HEK293 (cell line): ENCODE measurements around the gene IGF2BP2.
"Not testable (repeated sequence)": the region's sequence is repeated elsewhere in the genome, so short reads cannot be mapped to it uniquely, and the experiment has no call there.

Experiments used
- CTCF ChIA-PET: fragments of 350-600 bp; formaldehyde crosslinking; extraction: SDS; loops from one replicate; lab custom pipeline; 2021; ENCODE audit warnings: antibody characterized with exemption; lab: Yijun Ruan, JAX
- POLR2A ChIA-PET: fragments of 300-600 bp; formaldehyde crosslinking; extraction: SDS; loops from one replicate; lab custom pipeline; 2020; ENCODE audit warnings: antibody characterized with exemption, inconsistent platforms; lab: Yijun Ruan, JAX
- H3K27ac ChIP-seq: fragments of 200-500 bp; sonication (Bioruptor generic); 2 replicates; pipeline ENCODE4 v1.5.1; 2014; ENCODE audit warnings: low read depth, low read length, control low read depth, inconsistent platforms; ENCODE audit errors: extremely low read depth
- H3K36me3 ChIP-seq, 2 experiments: fragments of 200-500 bp in 1 of 2; sonication (Bioruptor generic) in 1 of 2; 1 replicate in 1 of 2; 2 replicates in 1 of 2; pipeline ENCODE4 v1.5.1; 2014 to 2017; ENCODE audit warnings: inconsistent platforms in 2 of 2, low read length in 2 of 2; ENCODE audit not compliant: control insufficient read depth in 2 of 2, insufficient read depth in 1 of 2
- H3K4me1 ChIP-seq: fragments of 200-500 bp; sonication (Bioruptor generic); 2 replicates; pipeline ENCODE4 v1.5.1; 2014; ENCODE audit warnings: mild to moderate bottlenecking, low read length, inconsistent platforms; ENCODE audit not compliant: control insufficient read depth, insufficient read depth
- H3K4me3 ChIP-seq: 2 replicates; pipeline ENCODE4 v1.5.1; 2011; ENCODE audit warnings: low read depth, mild to moderate bottlenecking, control low read depth, low read length, moderate library complexity
- H3K9me3 ChIP-seq: fragments of 200-500 bp; sonication (Bioruptor generic); 2 replicates; pipeline ENCODE4 v1.5.1; 2014; ENCODE audit warnings: low read depth, low read length, inconsistent platforms; ENCODE audit not compliant: control insufficient read depth, insufficient read depth
- FEZF1 ChIP-seq: fragments of 450-650 bp; formaldehyde crosslinking; IDR thresholded peaks from 2 replicates; pipeline ENCODE4 v1.5.1; 2016; ENCODE audit warnings: missing biosample characterization, missing genetic modification characterization
- GFI1B ChIP-seq: fragments of 450-650 bp; formaldehyde crosslinking; IDR thresholded peaks from 2 replicates; pipeline ENCODE4 v1.5.1; 2016; ENCODE audit warnings: missing biosample characterization, missing genetic modification characterization
- GLI2 ChIP-seq: fragments of 450-650 bp; formaldehyde crosslinking; IDR thresholded peaks from 2 replicates; pipeline ENCODE4; 2017; ENCODE audit warnings: missing biosample characterization, missing genetic modification characterization, low read depth, borderline replicate concordance
- MYNN ChIP-seq: fragments of 450-650 bp; formaldehyde crosslinking; IDR thresholded peaks from 2 replicates; pipeline ENCODE4 v1.5.1; 2016; ENCODE audit warnings: missing biosample characterization, missing genetic modification characterization, borderline replicate concordance
- MZF1 ChIP-seq: fragments of 450-650 bp; formaldehyde crosslinking; IDR thresholded peaks from 2 replicates; pipeline ENCODE4 v1.5.1; 2017; ENCODE audit warnings: missing biosample characterization, missing genetic modification characterization, borderline replicate concordance
- SALL2 ChIP-seq: fragments of 450-650 bp; formaldehyde crosslinking; IDR thresholded peaks from 2 replicates; pipeline ENCODE4 v1.5.0; 2017; ENCODE audit warnings: missing biosample characterization, mild to moderate bottlenecking, missing genetic modification characterization, borderline replicate concordance
- SCRT2 ChIP-seq: fragments of 450-650 bp; formaldehyde crosslinking; IDR thresholded peaks from 2 replicates; pipeline ENCODE4 v1.5.1; 2016; ENCODE audit warnings: missing biosample characterization, missing genetic modification characterization
- WT1 ChIP-seq: fragments of 450-650 bp; formaldehyde crosslinking; IDR thresholded peaks from 2 replicates; pipeline ENCODE4 v1.5.1; 2016; ENCODE audit warnings: missing biosample characterization, missing genetic modification characterization
- ZNF10 ChIP-seq: fragments of 450-650 bp; formaldehyde crosslinking; IDR thresholded peaks from 2 replicates; pipeline ENCODE4 v1.5.1; 2017; ENCODE audit warnings: missing biosample characterization, missing genetic modification characterization
- ZNF169 ChIP-seq: fragments of 450-650 bp; formaldehyde crosslinking; IDR thresholded peaks from 2 replicates; pipeline ENCODE4 v1.5.1; 2016; ENCODE audit warnings: missing biosample characterization, missing genetic modification characterization
- ZNF175 ChIP-seq: fragments of 450-650 bp; formaldehyde crosslinking; IDR thresholded peaks from 2 replicates; pipeline ENCODE4 v1.5.1; 2016; ENCODE audit warnings: missing biosample characterization, missing genetic modification characterization
- ZNF184 ChIP-seq: fragments of 450-650 bp; IDR thresholded peaks from 2 replicates; pipeline ENCODE4 v1.5.1; 2018; ENCODE audit warnings: missing biosample characterization, mild to moderate bottlenecking, missing genetic modification characterization
- ZNF214 ChIP-seq: fragments of 450-650 bp; formaldehyde crosslinking; IDR thresholded peaks from 2 replicates; pipeline ENCODE4 v1.5.1; 2017; ENCODE audit warnings: missing biosample characterization, mild to moderate bottlenecking, missing genetic modification characterization, borderline replicate concordance
- ZNF239 ChIP-seq: fragments of 450-650 bp; formaldehyde crosslinking; IDR thresholded peaks from 2 replicates; pipeline ENCODE4 v1.5.1; 2016; ENCODE audit warnings: missing biosample characterization, missing genetic modification characterization
- ZNF266 ChIP-seq: fragments of 450-650 bp; formaldehyde crosslinking; IDR thresholded peaks from 2 replicates; pipeline ENCODE4 v1.5.1; 2016; ENCODE audit warnings: missing biosample characterization, missing genetic modification characterization, low read depth
- ZNF280C ChIP-seq: fragments of 450-650 bp; formaldehyde crosslinking; IDR thresholded peaks from 2 replicates; pipeline ENCODE4 v1.5.1; 2016; ENCODE audit warnings: missing biosample characterization, missing genetic modification characterization
- ZNF311 ChIP-seq: fragments of 450-650 bp; formaldehyde crosslinking; IDR thresholded peaks from 2 replicates; pipeline ENCODE4 v1.5.1; 2017; ENCODE audit warnings: missing biosample characterization, missing genetic modification characterization, borderline replicate concordance
- ZNF341 ChIP-seq: fragments of 450-650 bp; formaldehyde crosslinking; IDR thresholded peaks from 2 replicates; pipeline ENCODE4; 2016; ENCODE audit warnings: low read depth, missing biosample characterization, missing genetic modification characterization
- ZNF354C ChIP-seq: fragments of 450-650 bp; formaldehyde crosslinking; IDR thresholded peaks from 2 replicates; pipeline ENCODE4 v1.5.1; 2016; ENCODE audit warnings: missing biosample characterization, missing genetic modification characterization, low read depth, borderline replicate concordance
- ZNF426 ChIP-seq: fragments of 450-650 bp; formaldehyde crosslinking; IDR thresholded peaks from 2 replicates; pipeline ENCODE4 v1.5.1; 2017; ENCODE audit warnings: missing biosample characterization, missing genetic modification characterization, mild to moderate bottlenecking, inconsistent platforms, moderate library complexity
- ZNF501 ChIP-seq: fragments of 450-650 bp; formaldehyde crosslinking; IDR thresholded peaks from 2 replicates; pipeline ENCODE4 v1.5.1; 2016; ENCODE audit warnings: missing biosample characterization, missing genetic modification characterization
- ZNF629 ChIP-seq: fragments of 450-650 bp; formaldehyde crosslinking; IDR thresholded peaks from 2 replicates; pipeline ENCODE4 v1.5.1; 2017; ENCODE audit warnings: missing biosample characterization, missing genetic modification characterization
- ZNF707 ChIP-seq: fragments of 450-650 bp; formaldehyde crosslinking; IDR thresholded peaks from 2 replicates; pipeline ENCODE4 v1.5.1; 2016; ENCODE audit warnings: missing biosample characterization, missing genetic modification characterization
- ZSCAN5A ChIP-seq: fragments of 450-650 bp; formaldehyde crosslinking; IDR thresholded peaks from 2 replicates; pipeline ENCODE4 v1.5.1; 2016; ENCODE audit warnings: missing biosample characterization, missing genetic modification characterization
- TF ChIP-seq, protein P1 (sequence below): fragments of 450-650 bp; formaldehyde crosslinking; IDR thresholded peaks from 2 replicates; pipeline ENCODE4 v1.5.1; 2016; ENCODE audit warnings: missing biosample characterization, missing genetic modification characterization

The IGF2BP2 gene

DNA sequence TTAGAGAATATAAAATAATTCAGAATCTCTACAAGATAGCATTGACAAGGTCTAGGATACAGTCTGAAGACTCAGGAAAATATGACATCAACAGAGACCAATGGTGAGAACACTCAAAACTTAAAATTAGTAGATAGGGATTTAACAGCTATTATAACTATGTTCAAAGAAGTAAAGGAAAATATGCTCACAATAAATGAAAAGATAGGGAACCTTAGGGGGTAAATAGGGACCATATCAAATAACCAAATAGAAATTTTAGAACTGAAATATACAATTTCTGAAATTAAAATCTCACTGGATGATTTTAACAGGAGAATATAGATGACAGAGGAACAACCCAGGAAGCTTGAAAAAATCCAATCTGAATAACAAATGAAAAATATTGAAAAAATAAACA is 31.8 kb upstream of the IGF2BP2 start (continued):
- no peak for TF ChIP-seq ZNF169
- TF ChIP-seq, protein P1, sequence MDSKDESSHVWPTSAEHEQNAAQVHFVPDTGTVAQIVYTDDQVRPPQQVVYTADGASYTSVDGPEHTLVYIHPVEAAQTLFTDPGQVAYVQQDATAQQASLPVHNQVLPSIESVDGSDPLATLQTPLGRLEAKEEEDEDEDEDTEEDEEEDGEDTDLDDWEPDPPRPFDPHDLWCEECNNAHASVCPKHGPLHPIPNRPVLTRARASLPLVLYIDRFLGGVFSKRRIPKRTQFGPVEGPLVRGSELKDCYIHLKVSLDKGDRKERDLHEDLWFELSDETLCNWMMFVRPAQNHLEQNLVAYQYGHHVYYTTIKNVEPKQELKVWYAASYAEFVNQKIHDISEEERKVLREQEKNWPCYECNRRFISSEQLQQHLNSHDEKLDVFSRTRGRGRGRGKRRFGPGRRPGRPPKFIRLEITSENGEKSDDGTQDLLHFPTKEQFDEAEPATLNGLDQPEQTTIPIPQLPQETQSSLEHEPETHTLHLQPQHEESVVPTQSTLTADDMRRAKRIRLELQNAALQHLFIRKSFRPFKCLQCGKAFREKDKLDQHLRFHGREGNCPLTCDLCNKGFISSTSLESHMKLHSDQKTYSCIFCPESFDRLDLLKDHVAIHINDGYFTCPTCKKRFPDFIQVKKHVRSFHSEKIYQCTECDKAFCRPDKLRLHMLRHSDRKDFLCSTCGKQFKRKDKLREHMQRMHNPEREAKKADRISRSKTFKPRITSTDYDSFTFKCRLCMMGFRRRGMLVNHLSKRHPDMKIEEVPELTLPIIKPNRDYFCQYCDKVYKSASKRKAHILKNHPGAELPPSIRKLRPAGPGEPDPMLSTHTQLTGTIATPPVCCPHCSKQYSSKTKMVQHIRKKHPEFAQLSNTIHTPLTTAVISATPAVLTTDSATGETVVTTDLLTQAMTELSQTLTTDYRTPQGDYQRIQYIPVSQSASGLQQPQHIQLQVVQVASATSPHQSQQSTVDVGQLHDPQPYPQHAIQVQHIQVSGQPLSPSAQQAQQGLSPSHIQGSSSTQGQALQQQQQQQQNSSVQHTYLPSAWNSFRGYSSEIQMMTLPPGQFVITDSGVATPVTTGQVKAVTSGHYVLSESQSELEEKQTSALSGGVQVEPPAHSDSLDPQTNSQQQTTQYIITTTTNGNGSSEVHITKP (tag by site-specific recombination): no peak
- TF ChIP-seq ZNF214 (tag by site-specific recombination): no peak
- TF ChIP-seq ZNF311 (tag by site-specific recombination): no peak
- TF ChIP-seq ZSCAN5A (tag by site-specific recombination): no peak
- TF ChIP-seq GLI2: no peak
- TF ChIP-seq ZNF707 (tag by site-specific recombination): no peak
- TF ChIP-seq ZNF426 (tag by site-specific recombination): no peak
- TF ChIP-seq WT1 (tag by site-specific recombination): no peak

DNA sequence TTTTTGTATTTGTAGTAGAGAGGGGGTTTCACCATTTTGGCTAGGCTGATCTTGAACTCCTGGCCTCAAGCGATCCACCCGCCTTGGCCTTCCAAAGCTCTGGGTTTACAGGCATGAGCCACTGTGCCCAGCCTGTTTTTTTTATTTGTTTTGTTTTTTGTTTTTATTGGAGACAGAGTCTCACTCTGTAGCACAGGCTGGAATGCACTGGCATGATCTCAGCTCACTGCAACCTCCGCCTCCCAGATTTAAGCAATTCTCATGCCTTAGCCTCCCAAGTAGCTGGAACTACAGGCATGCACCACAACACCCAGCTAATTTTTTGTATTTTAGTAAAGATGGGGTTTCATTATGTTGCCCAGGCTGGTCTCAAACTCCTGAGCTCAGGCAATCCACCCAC is 28.9 kb upstream of the IGF2BP2 start:
- POLR2A ChIA-PET: not testable (repeated sequence)
- CTCF ChIA-PET: interaction anchor here (0.9 kb wide), 1 partner anchor 91 kb away, joined by 3 read pairs; no protein-coding TSS in a partner anchor

DNA sequence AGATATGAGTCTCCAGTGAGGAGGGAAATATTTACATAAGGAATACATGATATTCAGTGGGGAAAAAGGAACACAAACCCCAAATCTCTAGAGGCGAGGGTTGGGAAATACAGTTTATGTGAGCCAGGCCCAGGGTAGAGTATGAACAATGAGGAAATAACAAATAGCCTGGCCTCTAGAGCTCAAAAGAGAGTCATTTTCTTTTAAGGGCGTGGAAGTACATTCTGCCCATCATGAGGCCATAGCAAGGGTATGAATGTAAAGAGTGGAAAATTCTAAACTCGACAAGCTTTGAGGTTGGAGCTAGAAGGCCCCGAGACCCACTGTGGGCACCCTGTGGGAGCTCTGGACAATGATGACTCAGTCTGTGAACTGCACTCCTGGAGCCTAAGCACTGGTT is 27.8 kb upstream of the IGF2BP2 start:
- ChIA-PET CTCF (interaction anchor here (0.7 kb wide), 1 partner anchor 84 kb away, joined by 4 read pairs; no protein-coding TSS in a partner anchor), POLR2A (no interaction called here)
- H3K9me3 ChIP-seq: no peaks in the 10 kb centered on the region
- TF ChIP-seq ZNF629 (no peak), ZNF280C (tag by site-specific recombination) (no peak), ZNF239 (tag by site-specific recombination) (no peak), ZNF266 (no peak), SALL2 (tag by site-specific recombination) (no peak), ZNF341 (no peak), ZNF10 (no peak), GFI1B (tag by site-specific recombination) (no peak), MYNN (no peak), ZNF184 (tag by site-specific recombination) (no peak), MZF1 (tag by site-specific recombination) (no peak), ZSCAN5A (tag by site-specific recombination) (no peak), FEZF1 (tag by site-specific recombination) (no peak), ZNF175 (tag by site-specific recombination) (no peak), ZNF501 (tag by site-specific recombination) (no peak), SCRT2 (no peak), ZNF354C (tag by site-specific recombination) (no peak)
- H3K4me3 ChIP-seq: no peak overlapping the region
- no peaks in the 10 kb centered on the region for H3K36me3 ChIP-seq
- H3K27ac ChIP-seq: no peak overlapping the region
- H3K4me1 ChIP-seq: no peaks in the 10 kb centered on the region

More for the DNA sequence above, 28.9 kb upstream of the IGF2BP2 start:
- H3K36me3 ChIP-seq, H3K4me3 ChIP-seq, H3K27ac ChIP-seq, H3K9me3 ChIP-seq, H3K4me1 ChIP-seq: not testable (repeated sequence)
